IMR-90 (cell line): ENCODE results near the gene IL19. TPM values are rescaled to one million over a fixed set of nuclear protein-coding genes. Genes with fewer than 3 reads are reported as not detected.

Experiments used
- ATAC-seq: fragments of 200-7000 bp; cut with Tn5 transposase; 2 replicates; pipeline ENCODE4 v1.9.1; 2020; ENCODE audit warnings: low read depth, mild to moderate bottlenecking, moderate library complexity
- Bru-seq: library from RNA; stranded (reverse); fragments of 400-500 nt; gene quantifications from one replicate; lab custom pipeline; 2021; lab: Mats Ljungman, UMichigan
- BruChase-seq, 2 experiments: library from RNA; stranded (reverse); fragments of 400-500 nt; gene quantifications; one replicate each; lab custom pipeline; 2021; lab: Mats Ljungman, UMichigan
- BruUV-seq: library from RNA; stranded (reverse); fragments of 400-500 nt; replicated peaks from 2 replicates; lab custom pipeline; 2021; lab: Mats Ljungman, UMichigan
- CTCF ChIA-PET: fragments of 300-600 bp; formaldehyde crosslinking; extraction: SDS; loops from one replicate; lab custom pipeline; 2021; ENCODE audit warnings: antibody characterized with exemption; lab: Yijun Ruan, JAX
- POLR2A ChIA-PET: fragments of 300-600 bp; sonication (Branson Sonifier 250); formaldehyde crosslinking; loops from one replicate; lab custom pipeline; 2022; ENCODE audit warnings: antibody characterized with exemption; ENCODE audit not compliant: unreplicated experiment; lab: Charles Lee
- DNase-seq: peaks from one replicate; pipeline ENCODE4 v3.0.0; 2013
- H2AFZ ChIP-seq: replicated peaks from 2 replicates; pipeline ENCODE3; 2013; ENCODE audit warnings: low read length, mild to moderate bottlenecking; ENCODE audit not compliant: poor library complexity
- H2AK5ac ChIP-seq: 2 replicates; pipeline ENCODE4 v1.6.1; 2013; ENCODE audit warnings: low read depth, low read length, inconsistent platforms
- H2AK9ac ChIP-seq: replicated peaks from 2 replicates; pipeline ENCODE3; 2013; ENCODE audit warnings: mild to moderate bottlenecking, low read depth, low read length, moderate library complexity; ENCODE audit not compliant: poor library complexity
- H2BK120ac ChIP-seq: 2 replicates; pipeline ENCODE4 v1.6.1; 2013; ENCODE audit warnings: low read depth, low read length, inconsistent platforms
- H2BK15ac ChIP-seq: 3 replicates; pipeline ENCODE4 v1.6.1; 2013; ENCODE audit warnings: low read depth, low read length, inconsistent platforms
- H2BK20ac ChIP-seq: 2 replicates; pipeline ENCODE4 v1.6.1; 2013; ENCODE audit warnings: low read depth, mild to moderate bottlenecking, inconsistent platforms, low read length, moderate library complexity
- H2BK5ac ChIP-seq: 2 replicates; pipeline ENCODE4 v1.6.1; 2013; ENCODE audit warnings: mild to moderate bottlenecking, low read depth, low read length, inconsistent platforms; ENCODE audit not compliant: poor library complexity, severe bottlenecking
- H3K14ac ChIP-seq: replicated peaks from 2 replicates; pipeline ENCODE4 v1.6.1; 2013; ENCODE audit warnings: low read depth, low read length, inconsistent platforms
- H3K18ac ChIP-seq: 2 replicates; pipeline ENCODE4 v1.6.1; 2013; ENCODE audit warnings: low read depth, low read length, control low read depth
- H3K23ac ChIP-seq: 2 replicates; pipeline ENCODE4 v1.6.1; 2013; ENCODE audit warnings: low read depth, low read length, inconsistent platforms
- H3K27ac ChIP-seq: 2 replicates; pipeline ENCODE4 v1.5.1; 2013; ENCODE audit warnings: mild to moderate bottlenecking, control low read depth, low read length; ENCODE audit not compliant: insufficient read depth
- H3K27me3 ChIP-seq: 2 replicates; pipeline ENCODE4 v1.6.1; 2013; ENCODE audit warnings: low read length; ENCODE audit not compliant: control insufficient read depth, insufficient read depth
- H3K36me3 ChIP-seq: 2 replicates; pipeline ENCODE4 v1.6.1; 2013; ENCODE audit warnings: low read length, mixed read lengths; ENCODE audit not compliant: control insufficient read depth, insufficient read depth
- H3K4ac ChIP-seq: 2 replicates; pipeline ENCODE4 v1.6.1; 2013; ENCODE audit warnings: low read depth, low read length, inconsistent platforms
- H3K4me1 ChIP-seq: 2 replicates; pipeline ENCODE4 v1.6.1; 2013; ENCODE audit warnings: low read length, mixed read lengths; ENCODE audit not compliant: control insufficient read depth, insufficient read depth
- H3K4me2 ChIP-seq: 2 replicates; pipeline ENCODE4 v1.6.1; 2013; ENCODE audit warnings: low read depth, mild to moderate bottlenecking, control low read depth, low read length, moderate library complexity
- H3K4me3 ChIP-seq: 2 replicates; pipeline ENCODE4 v1.5.1; 2013; ENCODE audit warnings: low read depth, mild to moderate bottlenecking, control low read depth, low read length, moderate library complexity; ENCODE audit not compliant: insufficient read depth
- H3K56ac ChIP-seq: 2 replicates; pipeline ENCODE4 v1.6.1; 2013; ENCODE audit warnings: low read length, inconsistent platforms; ENCODE audit not compliant: insufficient read depth; ENCODE audit errors: extremely low read depth
- H3K79me1 ChIP-seq, 2 experiments: 2 replicates each; pipeline ENCODE4 v1.6.1; 2013; ENCODE audit warnings: low read length in 2 of 2, inconsistent platforms in 1 of 2, low read depth in 1 of 2
- H3K9ac ChIP-seq: 2 replicates; pipeline ENCODE4 v1.6.1; 2013; ENCODE audit warnings: low read depth, low read length, control low read depth
- H3K9me1 ChIP-seq: 2 replicates; pipeline ENCODE4 v1.6.1; 2013; ENCODE audit warnings: low read length, inconsistent platforms; ENCODE audit not compliant: insufficient read depth
- H3K9me3 ChIP-seq: 2 replicates; pipeline ENCODE4 v1.6.1; 2013; ENCODE audit warnings: low read length; ENCODE audit not compliant: control insufficient read depth, insufficient read depth
- H4K20me1 ChIP-seq: 2 replicates; pipeline ENCODE4 v1.6.1; 2013; ENCODE audit warnings: low read length, inconsistent platforms; ENCODE audit not compliant: insufficient read depth
- H4K5ac ChIP-seq: 2 replicates; pipeline ENCODE4 v1.6.1; 2013; ENCODE audit warnings: mild to moderate bottlenecking, low read depth, low read length, control low read depth
- H4K8ac ChIP-seq, 2 experiments: 2 replicates each; pipeline ENCODE4 v1.6.1; 2013; ENCODE audit warnings: low read depth in 2 of 2, low read length in 2 of 2, control low read depth in 1 of 2, inconsistent platforms in 1 of 2
- H4K91ac ChIP-seq: 2 replicates; pipeline ENCODE4 v1.6.1; 2013; ENCODE audit warnings: low read depth, low read length, inconsistent platforms; ENCODE audit not compliant: insufficient read depth
- BHLHE40 ChIP-seq: fragments of 150-350 bp; IDR thresholded peaks from 2 replicates; pipeline ENCODE4 v1.6.1; 2016; ENCODE audit warnings: mild to moderate bottlenecking, low read depth, low read length
- CEBPB ChIP-seq: IDR thresholded peaks from 2 replicates; pipeline ENCODE4 v1.6.1; 2012; ENCODE audit warnings: low read depth, low read length, improper control_type of control experiment
- CHD1 ChIP-seq: IDR thresholded peaks from 2 replicates; pipeline ENCODE4 v1.6.1; 2012; ENCODE audit warnings: low read depth, low read length, improper control_type of control experiment
- CTCF ChIP-seq: conservative IDR thresholded peaks from 2 replicates; pipeline ENCODE4 v1.5.1; 2012; ENCODE audit warnings: mild to moderate bottlenecking, low read depth, low read length, improper control_type of control experiment
- FOS ChIP-seq: fragments of 150-350 bp; IDR thresholded peaks from 2 replicates; pipeline ENCODE4 v1.6.1; 2016; ENCODE audit warnings: low read depth, low read length
- MAFK ChIP-seq: IDR thresholded peaks from 2 replicates; pipeline ENCODE4 v1.6.1; 2012; ENCODE audit warnings: low read depth, low read length, improper control_type of control experiment
- MAZ ChIP-seq: IDR thresholded peaks from 2 replicates; pipeline ENCODE4 v1.6.1; 2012; ENCODE audit warnings: low read depth, mild to moderate bottlenecking, low read length, improper control_type of control experiment, moderate library complexity, borderline replicate concordance
- MXI1 ChIP-seq: IDR thresholded peaks from 2 replicates; pipeline ENCODE4 v1.6.1; 2012; ENCODE audit warnings: low read depth, mild to moderate bottlenecking, low read length, moderate library complexity, borderline replicate concordance
- NFE2L2 ChIP-seq: fragments of 150-350 bp; IDR thresholded peaks from 2 replicates; pipeline ENCODE4 v1.6.1; 2016; ENCODE audit warnings: low read depth, mild to moderate bottlenecking, low read length
- RAD21 ChIP-seq: IDR thresholded peaks from 2 replicates; pipeline ENCODE4 v1.6.1; 2012; ENCODE audit warnings: low read length, improper control_type of control experiment
- RCOR1 ChIP-seq: IDR thresholded peaks from 2 replicates; pipeline ENCODE4 v1.6.1; 2012; ENCODE audit warnings: mild to moderate bottlenecking, low read length, improper control_type of control experiment; ENCODE audit not compliant: insufficient replicate concordance
- RFX5 ChIP-seq: IDR thresholded peaks from 2 replicates; pipeline ENCODE4 v1.8.0; 2012; ENCODE audit warnings: low read depth, mild to moderate bottlenecking, low read length, moderate library complexity
- SMC3 ChIP-seq: fragments of 150-350 bp; IDR thresholded peaks from 2 replicates; pipeline ENCODE4 v1.6.1; 2016; ENCODE audit warnings: low read depth, mild to moderate bottlenecking, antibody characterized with exemption, low read length, moderate library complexity
- WGBS, 2 experiments: methylation state at CpG; one replicate each; pipeline versions ENCODE4 v1.1.5 to v1.1.7; 2013; ENCODE audit warnings: missing lambda C conversion rate in 2 of 2; ENCODE audit not compliant: insufficient read length in 1 of 2; ENCODE audit errors: extremely low coverage in 2 of 2; 5-methylcytosine and 5-hydroxymethylcytosine counted together
- dilution Hi-C: fragments of 300-500 bp; cut with HindIII; formaldehyde crosslinking; loops from one replicate; pipeline ENCODE4 v1.14.3; 2018; ENCODE audit warnings: low sequenced_read_pairs; ENCODE audit not compliant: unreplicated experiment
- in situ Hi-C: fragments of 300-500 bp; cut with MboI; formaldehyde crosslinking; loops from 3 replicates; pipeline ENCODE4 v1.14.3; 2019; ENCODE audit warnings: low sequenced_read_pairs, inconsistent platforms, mixed read lengths
- intact Hi-C: fragments of 100-400 bp; cut with micrococcal nuclease; formaldehyde crosslinking; loops from 2 replicates; pipeline ENCODE4 v1.10.0; 2022
- long read RNA-seq: library from polyadenylated mRNA; unstranded; transcript quantifications from one replicate; pipeline ENCODE4 v2.0.0, GENCODE V29; 2021; ENCODE audit not compliant: unreplicated experiment
- polyA plus RNA-seq, 3 experiments: library from polyadenylated mRNA; depleted of rRNA; stranded (reverse); fragments of >200 nt; gene quantifications; 2 replicates each; pipeline ENCODE4 v1.2.3, GENCODE V29; 2012; ENCODE audit warnings: low replicate concordance in 1 of 3
- total RNA-seq: library from RNA; depleted of rRNA; stranded (reverse); fragments of >200 nt; gene quantifications from 2 replicates; pipeline ENCODE4 v1.2.3, GENCODE V29; 2012; rRNA removed

IL19 gene
- total RNA-seq (not detected in 2 replicates), polyA plus RNA-seq (2012; rRNA removed) (not detected in 2 replicates), Bru-seq, nascent RNA (percentile 5 among the genes with signal in this experiment), BruChase-seq, experiment 1, labeled RNA remaining after a 6-hour chase (percentile 10 among the genes with signal in this experiment), BruChase-seq, experiment 2, labeled RNA remaining after a 2-hour chase (percentile 9 among the genes with signal in this experiment)
- polyA plus RNA-seq (2012; cell fraction: cytosol; rRNA removed) = not detected in 2 replicates
- not detected in 2 replicates for polyA plus RNA-seq (2012; cell fraction: nucleus; rRNA removed; ENCODE audit: low replicate concordance)
- long read RNA-seq = 0 reads

DNA sequence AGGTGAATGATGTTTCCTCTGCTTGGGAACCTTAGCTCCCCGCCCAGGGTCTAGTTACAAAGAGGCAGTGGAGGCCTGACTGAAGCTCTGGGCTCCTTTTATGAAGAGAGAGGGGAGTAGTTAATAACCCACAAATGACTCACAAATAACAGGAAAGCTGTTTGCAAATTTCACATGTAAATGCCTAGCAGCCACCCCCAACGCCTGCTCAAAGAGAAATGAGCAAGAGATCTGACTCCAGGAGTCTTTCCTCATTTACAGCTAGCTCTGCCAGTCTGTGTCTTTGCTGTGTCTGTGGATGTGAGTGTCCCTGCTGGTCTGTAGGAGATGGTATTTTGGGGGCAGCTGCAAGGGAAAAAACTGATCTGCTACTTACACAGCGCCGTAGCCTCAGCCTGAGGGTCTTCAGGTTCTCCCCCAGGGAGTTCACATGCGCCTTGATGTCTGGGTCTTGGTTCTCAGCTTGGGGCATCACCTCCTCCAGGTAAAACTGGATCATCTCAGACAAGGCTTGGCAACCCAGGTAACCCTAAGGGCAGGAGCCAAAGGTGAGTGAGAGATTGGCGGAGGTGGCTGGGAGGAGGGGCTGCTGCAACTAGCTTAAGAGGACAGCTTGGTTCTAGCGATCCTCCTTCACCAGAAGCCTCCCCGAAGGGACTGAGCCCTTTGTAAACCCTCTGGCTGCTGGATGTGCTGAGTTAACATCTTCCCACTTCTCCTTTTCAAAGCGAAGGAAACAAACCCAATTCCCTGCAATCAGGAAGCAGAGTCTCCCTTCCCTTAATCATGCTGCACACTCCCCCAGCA lies at the start of gene IL19:
IL19 (plus strand) TSS at position 243 of the 807 bp plus-strand sequence. CDS start 65,890 bp downstream, outside the sequence.
- intact Hi-C loops = no loop called here
- POLR2A ChIA-PET = no interaction called here
- DNase-seq = peak; percentile 34

More for the DNA sequence above, at the start of gene IL19:
- Histone ChIP-seq H3K27ac (no peak within 1 kb of the TSS), H3K18ac (no peak within 1 kb of the TSS), H2BK120ac (no peak within 1 kb of the TSS; the same call in 1 of the 2 replicates), H4K5ac (no peak within 1 kb of the TSS), H4K91ac (no peak within 1 kb of the TSS), H3K14ac (peak within 1 kb of the TSS; percentile 8; the same call in 1 of the 2 replicates), H3K4me2 (no peak within 1 kb of the TSS), H2AK5ac (peak within 1 kb of the TSS; percentile 50), H3K9me3 (no peaks in the 10 kb centered on the region), H2AK9ac (peak within 1 kb of the TSS; percentile 40), H3K9ac (no peak within 1 kb of the TSS), H3K56ac (no peak within 1 kb of the TSS), H2BK5ac (no peak within 1 kb of the TSS), H4K20me1 (no peaks in the 10 kb centered on the region), H3K4me1 (peaks cover 3% of the 10 kb centered on the region), H3K23ac (no peak within 1 kb of the TSS), H3K79me1 (no peaks in the 10 kb centered on the region), H3K36me3 (no peaks in the 10 kb centered on the region), H2BK15ac (peak within 1 kb of the TSS; percentile 13; the same call in 1 of the 3 replicates), H3K4me3 (no peak within 1 kb of the TSS), H2AFZ (no peak within 1 kb of the TSS), H3K4ac (no peak within 1 kb of the TSS), H4K8ac (no peak within 1 kb of the TSS; a peak in 1 of 4 replicates), H3K27me3 (peaks cover 20% of the 10 kb centered on the region), H2BK20ac (no peak within 1 kb of the TSS), H3K9me1 (no peaks in the 10 kb centered on the region; the same call in 1 of the 2 replicates)
- WGBS, 2 experiments = 100% methylated on average over 1 of the region's 9 CpGs; no CpG with 5 or more reads in 1 of the 2 experiments
- CTCF ChIA-PET = interaction anchor here (1.9 kb wide), 1 partner anchor 39 kb away, joined by 4 read pairs; no protein-coding TSS in a partner anchor
- no TSS peak for BruUV-seq
- no peak for TF ChIP-seq MAZ
- no peak for TF ChIP-seq FOS
- TF ChIP-seq CEBPB = no peak
- TF ChIP-seq RAD21 = no peak
- no peak for TF ChIP-seq BHLHE40
- no peak for TF ChIP-seq MAFK
- TF ChIP-seq CTCF = no peak
- no peak for TF ChIP-seq RFX5
- no peak for TF ChIP-seq MXI1
- TF ChIP-seq RCOR1 = no peak
- TF ChIP-seq SMC3 = no peak
- TF ChIP-seq CHD1 = no peak
- no peak for TF ChIP-seq NFE2L2
- in situ Hi-C loops (no loop called here), dilution Hi-C loops (no loop called here)
- ATAC-seq = no peak; the same call in 1 of the 2 replicates
